Testis (tissue), 3 donors: ENCODE measurements around the gene LRRC7. TPM values are rescaled to one million over a fixed set of nuclear protein-coding genes. Genes with fewer than 3 reads are reported as not detected.
"Not testable (repeated sequence)": the region's sequence is repeated elsewhere in the genome, so short reads cannot be mapped to it uniquely, and the experiment has no call there.

Source experiments
- DNase-seq: peaks from one replicate; pipeline ENCODE4 v3.0.0-alpha.2; 2019
- H3K27ac ChIP-seq, 2 donors: fragments of 200-600 bp; sonication (generic); one replicate each; pipeline ENCODE4 v1.5.1; 2019
- H3K27me3 ChIP-seq: fragments of 200-600 bp; sonication (generic); one replicate; pipeline ENCODE4 v1.5.1; 2019
- H3K36me3 ChIP-seq: fragments of 200-600 bp; sonication (generic); one replicate; pipeline ENCODE4 v1.5.1; 2017; ENCODE audit warnings: low read depth; ENCODE audit errors: missing control alignments
- H3K4me1 ChIP-seq: fragments of 200-600 bp; sonication (generic); one replicate; pipeline ENCODE4 v1.5.1; 2019
- H3K4me3 ChIP-seq, 2 donors: fragments of 200-600 bp; sonication (generic); one replicate each; pipeline ENCODE4 v1.5.1; 2017 to 2019
- H3K9me3 ChIP-seq: fragments of 200-600 bp; sonication (generic); one replicate; pipeline ENCODE4 v1.5.1; 2017
- POLR2A ChIP-seq: fragments of 450-650 bp; IDR thresholded peaks from one replicate; pipeline ENCODE4 v1.6.1; 2017; ENCODE audit warnings: antibody characterized with exemption, mild to moderate bottlenecking, moderate library complexity
- WGBS, 2 donors: methylation state at CpG; one replicate each; pipeline ENCODE4 v1.1.5; 2018; 5-methylcytosine and 5-hydroxymethylcytosine counted together
- intact Hi-C: fragments of 100-400 bp; cut with DNase I; formaldehyde crosslinking; loops from one replicate; pipeline ENCODE4 v1.15.1; 2023; ENCODE audit warnings: low total_unique reads
- polyA plus RNA-seq: library from polyadenylated mRNA; stranded (reverse); fragments of 350-450 nt; fragmentation: Illumina TruSeq; extraction: RNeasy Lipid Tissue Mini Kit (QIAGEN cat#74804); gene quantifications from one replicate; pipeline ENCODE4 v1.2.3, GENCODE V29; 2014; ENCODE audit warnings: low read depth, low replicate concordance; ENCODE audit not compliant: insufficient read depth
- total RNA-seq, 2 donors: library from RNA; depleted of rRNA; stranded (reverse); fragments of >200 nt; gene quantifications; one replicate each; pipeline ENCODE4 v1.2.3, GENCODE V29; 2016
- TF ChIP-seq, protein P1 (sequence below), 3 experiments: fragments of 450-650 bp in 2 of 3; fragments of 200-600 bp in 1 of 3; sonication (generic) in 1 of 3; IDR thresholded peaks; one replicate each; pipeline ENCODE4 v1.5.1; 2016 to 2019; ENCODE audit warnings: antibody characterized with exemption in 3 of 3, mild to moderate bottlenecking in 2 of 3, moderate library complexity in 1 of 3

The LRRC7 gene
- total and polyA plus RNA-seq, 3 donors from 2014 or later = 5.2 to 8.0 (median 6.9) TPM

DNA sequence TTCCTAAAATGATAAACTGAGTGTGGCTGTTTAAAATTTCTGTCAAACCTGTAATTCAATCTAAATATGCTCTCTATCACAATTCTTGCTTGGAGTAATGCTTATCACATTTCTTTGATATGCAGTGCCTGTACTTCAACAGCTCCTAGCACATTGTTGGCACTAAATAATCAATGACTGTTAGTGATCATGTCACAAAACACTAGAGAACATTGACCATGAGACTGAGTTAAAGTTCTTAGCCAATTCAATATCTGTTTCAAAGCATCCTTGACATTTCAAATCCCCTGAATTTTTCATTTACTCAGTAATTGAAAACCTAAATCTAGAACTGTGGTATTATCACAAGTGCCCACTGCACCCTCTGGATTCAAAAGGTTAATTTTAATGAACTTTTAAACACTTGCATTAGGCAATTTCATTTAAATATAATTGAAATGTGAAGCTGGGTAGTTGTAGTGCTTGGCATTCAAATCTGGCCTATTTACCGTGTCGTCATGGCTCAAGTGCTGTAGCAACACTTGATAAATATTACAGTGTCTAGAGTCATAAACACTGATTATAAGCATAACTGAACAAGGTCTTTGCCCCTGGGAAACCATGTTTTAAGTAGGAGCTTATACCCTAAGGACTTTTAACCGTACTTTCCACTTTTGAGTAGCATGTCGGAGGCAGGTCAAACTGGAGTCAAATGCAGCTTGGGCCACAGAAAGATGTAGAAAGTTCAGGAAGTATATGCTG lies 143.6 kb downstream of the LRRC7 start:
- no peak for DNase-seq
- H3K27ac ChIP-seq = no peak overlapping the region
- no peaks in the 10 kb centered on the region for H3K27me3 ChIP-seq
- WGBS, 2 donors = 73 to 86% methylated on average over 4 of the region's 4 CpGs
- TF ChIP-seq POLR2A = no peak
- TF ChIP-seq, protein P1, sequence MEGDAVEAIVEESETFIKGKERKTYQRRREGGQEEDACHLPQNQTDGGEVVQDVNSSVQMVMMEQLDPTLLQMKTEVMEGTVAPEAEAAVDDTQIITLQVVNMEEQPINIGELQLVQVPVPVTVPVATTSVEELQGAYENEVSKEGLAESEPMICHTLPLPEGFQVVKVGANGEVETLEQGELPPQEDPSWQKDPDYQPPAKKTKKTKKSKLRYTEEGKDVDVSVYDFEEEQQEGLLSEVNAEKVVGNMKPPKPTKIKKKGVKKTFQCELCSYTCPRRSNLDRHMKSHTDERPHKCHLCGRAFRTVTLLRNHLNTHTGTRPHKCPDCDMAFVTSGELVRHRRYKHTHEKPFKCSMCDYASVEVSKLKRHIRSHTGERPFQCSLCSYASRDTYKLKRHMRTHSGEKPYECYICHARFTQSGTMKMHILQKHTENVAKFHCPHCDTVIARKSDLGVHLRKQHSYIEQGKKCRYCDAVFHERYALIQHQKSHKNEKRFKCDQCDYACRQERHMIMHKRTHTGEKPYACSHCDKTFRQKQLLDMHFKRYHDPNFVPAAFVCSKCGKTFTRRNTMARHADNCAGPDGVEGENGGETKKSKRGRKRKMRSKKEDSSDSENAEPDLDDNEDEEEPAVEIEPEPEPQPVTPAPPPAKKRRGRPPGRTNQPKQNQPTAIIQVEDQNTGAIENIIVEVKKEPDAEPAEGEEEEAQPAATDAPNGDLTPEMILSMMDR (IDR thresholded peaks at IDR 0.05) = no peak
- no peak overlapping the region for H3K4me3 ChIP-seq
- H3K9me3 ChIP-seq = no peaks in the 10 kb centered on the region
- intact Hi-C loops = no loop called here
- peaks cover 11% of the 10 kb centered on the region for H3K4me1 ChIP-seq
- H3K36me3 ChIP-seq = no peaks in the 10 kb centered on the region

DNA sequence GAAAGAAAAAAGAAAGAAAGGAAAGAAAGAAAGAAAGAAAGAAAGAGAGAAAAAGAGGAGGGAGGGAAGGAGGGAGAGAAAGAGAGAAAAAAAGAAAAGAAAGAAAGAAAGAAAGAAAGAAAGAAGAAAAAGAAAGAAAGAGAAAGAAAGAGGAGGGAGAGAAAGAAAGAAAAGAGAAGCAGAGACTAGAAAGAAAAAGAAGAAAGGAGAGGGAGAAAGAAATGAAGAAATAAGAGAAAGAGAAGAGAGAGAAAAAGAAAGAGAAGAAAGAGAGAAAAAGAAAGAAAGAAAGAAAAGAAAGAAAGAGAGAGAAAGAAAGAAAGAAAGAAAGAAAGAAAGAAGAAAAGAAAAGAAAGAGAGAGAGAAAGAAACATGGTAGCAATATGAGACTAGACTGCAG lies 150.1 kb downstream of the LRRC7 start:
- intact Hi-C loops, H3K9me3 ChIP-seq, H3K4me1 ChIP-seq, H3K36me3 ChIP-seq, H3K27ac ChIP-seq, H3K27me3 ChIP-seq, DNase-seq, H3K4me3 ChIP-seq: not testable (repeated sequence)

DNA sequence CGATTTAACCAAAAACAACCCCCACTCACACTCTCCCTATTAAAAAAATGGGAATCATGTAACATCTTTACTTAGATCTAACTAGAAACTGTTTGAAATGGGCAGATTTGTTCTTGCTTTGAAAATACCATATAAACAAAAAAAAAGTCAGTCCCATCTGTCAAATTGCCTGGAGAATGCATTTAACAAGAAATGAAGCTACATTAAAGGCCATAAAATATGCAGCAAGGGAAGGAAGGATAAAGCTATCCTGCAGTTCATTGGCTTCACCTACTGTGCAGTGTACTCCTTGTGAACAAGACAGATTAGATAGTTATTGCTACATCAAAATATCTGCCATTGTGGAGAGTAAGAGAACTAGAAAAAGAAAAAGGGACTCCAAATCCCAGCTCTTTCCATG lies 160.5 kb downstream of the LRRC7 start:
- no peaks in the 10 kb centered on the region for H3K36me3 ChIP-seq
- H3K4me3 ChIP-seq = no peak overlapping the region
- intact Hi-C loops = no loop called here
- 36 to 57% methylated on average over 1 of the region's 1 CpG for WGBS, 2 donors
- no peak for TF ChIP-seq POLR2A
- TF ChIP-seq, protein P1 (IDR thresholded peaks at IDR 0.05) = no peak
- H3K27me3 ChIP-seq = no peaks in the 10 kb centered on the region
- no peak overlapping the region for H3K27ac ChIP-seq
- H3K9me3 ChIP-seq = no peaks in the 10 kb centered on the region
- no peak for DNase-seq
- H3K4me1 ChIP-seq = no peaks in the 10 kb centered on the region

DNA sequence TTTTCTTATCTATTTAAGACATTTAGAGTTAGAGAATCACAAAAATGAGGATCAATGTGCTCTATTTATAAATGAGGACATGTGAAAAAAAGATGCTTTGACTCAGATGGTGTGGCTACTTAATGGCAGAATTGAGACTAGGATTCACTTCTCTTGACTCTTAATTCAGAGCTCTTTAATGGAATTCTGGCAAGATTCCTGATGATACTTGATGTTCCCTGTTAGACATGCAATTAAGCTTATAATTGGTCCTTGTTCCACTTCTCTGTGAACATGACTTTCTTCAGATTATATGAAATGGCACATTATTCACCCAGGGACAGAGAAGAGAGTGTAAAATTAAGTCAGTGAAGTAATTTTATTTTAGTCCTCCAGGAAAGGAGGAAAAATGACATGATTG lies 165.3 kb downstream of the LRRC7 start:
- Histone ChIP-seq H3K36me3 (no peaks in the 10 kb centered on the region), H3K9me3 (no peaks in the 10 kb centered on the region), H3K4me1 (no peaks in the 10 kb centered on the region), H3K27ac (no peak overlapping the region), H3K4me3 (no peak overlapping the region), H3K27me3 (no peaks in the 10 kb centered on the region)
- DNase-seq = no peak
- intact Hi-C loops = no loop called here
- TF ChIP-seq, protein P1 (IDR thresholded peaks at IDR 0.05) = no peak
- TF ChIP-seq POLR2A = no peak

DNA sequence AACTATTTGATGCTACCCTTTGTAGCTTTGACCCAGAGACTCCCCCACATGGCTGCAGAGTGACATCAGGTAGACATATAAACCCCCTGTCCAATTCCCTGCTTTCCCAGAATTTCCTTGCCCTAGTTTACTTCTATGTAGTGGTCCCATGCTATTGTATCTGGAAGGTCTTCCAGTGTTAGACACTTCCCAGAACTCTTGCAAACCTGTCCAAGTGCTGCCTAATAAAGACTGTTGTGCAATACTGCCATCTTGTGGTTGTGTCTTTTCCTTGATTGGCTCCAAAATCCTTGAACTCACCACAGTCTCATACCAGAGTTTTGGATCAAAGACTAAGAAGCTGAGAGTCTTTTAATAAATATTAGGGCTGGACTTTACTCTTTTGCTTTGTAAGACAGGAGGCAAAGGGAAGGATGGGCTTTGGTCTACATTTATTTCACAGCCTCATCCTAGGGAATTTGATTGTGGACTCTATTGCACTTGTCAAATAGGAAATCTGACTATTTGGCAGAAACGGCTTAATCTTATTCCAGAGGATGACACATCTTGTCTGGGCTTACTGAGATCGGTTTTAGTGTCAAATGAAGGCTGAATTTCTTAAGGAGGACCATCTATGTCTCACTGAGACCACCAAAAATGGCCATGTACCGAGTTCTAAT lies 169.9 kb downstream of the LRRC7 start:
- peak; percentile 74 for DNase-seq
- 42 to 57% methylated on average over 3 of the region's 3 CpGs for WGBS, 2 donors
- intact Hi-C loops = no loop called here
- no peak overlapping the region for H3K4me3 ChIP-seq
- no peaks in the 10 kb centered on the region for H3K9me3 ChIP-seq
- no peaks in the 10 kb centered on the region for H3K27me3 ChIP-seq
- H3K36me3 ChIP-seq = no peaks in the 10 kb centered on the region
- H3K4me1 ChIP-seq = peaks cover 5% of the 10 kb centered on the region
- TF ChIP-seq POLR2A = no peak
- TF ChIP-seq, protein P1 (IDR thresholded peaks at IDR 0.05) = peak; percentile 60 to 74 (median 66)
- peak overlapping the region; percentile 5 to 44 for H3K27ac ChIP-seq
